ENCODE measurements around the gene WDR49. TPM values are rescaled to one million over a fixed set of nuclear protein-coding genes. Genes with fewer than 3 reads are reported as not detected.

The WDR49 gene
- total RNA-seq, 1 experiment from 2014 or later: 1.3 TPM

- no peak overlapping the region for H4K5ac ChIP-seq (ENCODE audit: insufficient read length, low read depth, low read length)
- no peak overlapping the region for H2BK12ac ChIP-seq (ENCODE audit: insufficient read length, low read depth, low read length)
- H3K79me1 ChIP-seq (ENCODE audit: insufficient read depth, low read depth, low read length, poor library complexity, severe bottlenecking): no peaks in the 10 kb centered on the region
- no peak overlapping the region for H3K14ac ChIP-seq (ENCODE audit: insufficient read depth, low read length)
- no peak overlapping the region for H2BK15ac ChIP-seq (ENCODE audit: low read depth, low read length)
- H4K91ac ChIP-seq (ENCODE audit: insufficient read length, low read depth, low read length): no peak overlapping the region
- H2AK5ac ChIP-seq (ENCODE audit: insufficient read length, low read length): no peak overlapping the region
- Mint-ChIP-seq H3K27me3 (ENCODE audit: low read depth) (no peaks in the 10 kb centered on the region), H3K36me3 (ENCODE audit: insufficient read depth in 1 of 3, low read depth in 3 of 3) (no peaks in the 10 kb centered on the region), H3K4me3 (no peak overlapping the region), H3K27ac (no peak overlapping the region), H3K4me1 (no peaks in the 10 kb centered on the region), H3K9me3 (no peaks in the 10 kb centered on the region)
- no peak overlapping the region for H2BK20ac ChIP-seq (ENCODE audit: low read depth, low read length, poor library complexity, severe bottlenecking)
- no peak overlapping the region for H2BK5ac ChIP-seq (ENCODE audit: insufficient read length, low read length)
- H2AFZ ChIP-seq (ENCODE audit: low read length): no peak overlapping the region
- TF ChIP-seq, protein P1, sequence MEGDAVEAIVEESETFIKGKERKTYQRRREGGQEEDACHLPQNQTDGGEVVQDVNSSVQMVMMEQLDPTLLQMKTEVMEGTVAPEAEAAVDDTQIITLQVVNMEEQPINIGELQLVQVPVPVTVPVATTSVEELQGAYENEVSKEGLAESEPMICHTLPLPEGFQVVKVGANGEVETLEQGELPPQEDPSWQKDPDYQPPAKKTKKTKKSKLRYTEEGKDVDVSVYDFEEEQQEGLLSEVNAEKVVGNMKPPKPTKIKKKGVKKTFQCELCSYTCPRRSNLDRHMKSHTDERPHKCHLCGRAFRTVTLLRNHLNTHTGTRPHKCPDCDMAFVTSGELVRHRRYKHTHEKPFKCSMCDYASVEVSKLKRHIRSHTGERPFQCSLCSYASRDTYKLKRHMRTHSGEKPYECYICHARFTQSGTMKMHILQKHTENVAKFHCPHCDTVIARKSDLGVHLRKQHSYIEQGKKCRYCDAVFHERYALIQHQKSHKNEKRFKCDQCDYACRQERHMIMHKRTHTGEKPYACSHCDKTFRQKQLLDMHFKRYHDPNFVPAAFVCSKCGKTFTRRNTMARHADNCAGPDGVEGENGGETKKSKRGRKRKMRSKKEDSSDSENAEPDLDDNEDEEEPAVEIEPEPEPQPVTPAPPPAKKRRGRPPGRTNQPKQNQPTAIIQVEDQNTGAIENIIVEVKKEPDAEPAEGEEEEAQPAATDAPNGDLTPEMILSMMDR (conservative IDR thresholded peaks at IDR 0.05): no peak
- H3K56ac ChIP-seq (ENCODE audit: insufficient read length, low read depth, low read length): no peak overlapping the region
- H3K18ac ChIP-seq (ENCODE audit: insufficient read length, low read depth, low read length): no peak overlapping the region
- no peak overlapping the region for H3T11ph ChIP-seq (ENCODE audit: low read length)
- no peak overlapping the region for H3K23ac ChIP-seq (ENCODE audit: insufficient read length, low read depth, low read length)
- WGBS (ENCODE audit: extremely low coverage, insufficient read length, low lambda C conversion rate): no CpG with 5 or more reads among the region's 3 CpGs
- H2BK120ac ChIP-seq (ENCODE audit: low read depth, low read length, poor library complexity, severe bottlenecking): no peak overlapping the region
- H3K23me2 ChIP-seq (ENCODE audit: insufficient read length, low read depth, low read length, poor library complexity, severe bottlenecking): no peaks in the 10 kb centered on the region
- no peaks in the 10 kb centered on the region for H3K4me1 ChIP-seq (ENCODE audit: insufficient read depth, low read length)
- no peaks in the 10 kb centered on the region for H4K20me1 ChIP-seq (ENCODE audit: control insufficient read depth, insufficient read depth, insufficient read length)
- no peak overlapping the region for H4K8ac ChIP-seq (replicated peaks; ENCODE audit: insufficient read length, low read depth, low read length)
- H3K79me2 ChIP-seq (ENCODE audit: insufficient read depth, low read length): no peaks in the 10 kb centered on the region
- no peak overlapping the region for H3K9ac ChIP-seq (ENCODE audit: extremely low read depth, insufficient read length, low read length)
- no peak overlapping the region for H3K27ac ChIP-seq (ENCODE audit: insufficient read length, low read depth, low read length)
- DNase-seq: no peak
- no peak overlapping the region for H3K4me2 ChIP-seq (ENCODE audit: insufficient read depth, insufficient read length, low read length)
- no peaks in the 10 kb centered on the region for H3K9me3 ChIP-seq (ENCODE audit: control insufficient read depth, low read depth, low read length)
- H3K27me3 ChIP-seq (ENCODE audit: insufficient read depth, low read length): no peaks in the 10 kb centered on the region
- H3K4ac ChIP-seq (ENCODE audit: low read depth, low read length): no peak overlapping the region
Measured at GRCh38 chr3:167554898-167555297, 98.8 kb downstream of the WDR49 start.

Data from H9 (cell line).